GM12864 (cell line): ENCODE results near the gene URB1.

Experiments used
- DNase-seq: peaks from one replicate; pipeline ENCODE4 v3.0.0-alpha.2; 2011; ENCODE audit warnings: low read depth
- H3K4me3 ChIP-seq: 2 replicates; pipeline ENCODE4 v1.5.1; 2011; ENCODE audit warnings: mild to moderate bottlenecking, low read depth, low read length, control low read depth
- TF ChIP-seq, protein P1 (sequence below): IDR thresholded peaks from 2 replicates; pipeline ENCODE4 v1.5.1; 2011; ENCODE audit warnings: low read depth, mild to moderate bottlenecking, moderate library complexity, low read length, control low read depth, inconsistent platforms; ENCODE audit errors: missing control alignments

The URB1 gene

DNA sequence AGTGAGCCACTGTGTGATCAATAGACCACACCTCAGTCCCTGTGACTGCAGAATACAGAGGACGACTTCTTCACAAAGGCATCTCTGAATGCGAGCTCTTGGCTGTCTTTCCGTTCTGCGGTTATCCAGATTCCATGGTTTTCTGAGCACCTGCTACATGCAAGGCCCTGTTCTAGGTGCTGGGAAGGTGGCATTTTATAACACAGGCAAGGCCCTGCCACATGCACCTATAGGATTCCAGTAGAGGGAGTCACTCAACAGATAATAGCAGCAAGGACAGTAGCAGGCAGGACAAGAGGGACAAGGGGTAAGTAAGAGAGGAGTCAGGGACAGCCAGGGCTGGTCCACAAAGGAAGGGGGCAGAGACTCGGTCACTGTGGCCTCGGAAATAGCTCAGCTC, 9.0 kb downstream of the URB1 start:
- no peak for DNase-seq
- TF ChIP-seq, protein P1, sequence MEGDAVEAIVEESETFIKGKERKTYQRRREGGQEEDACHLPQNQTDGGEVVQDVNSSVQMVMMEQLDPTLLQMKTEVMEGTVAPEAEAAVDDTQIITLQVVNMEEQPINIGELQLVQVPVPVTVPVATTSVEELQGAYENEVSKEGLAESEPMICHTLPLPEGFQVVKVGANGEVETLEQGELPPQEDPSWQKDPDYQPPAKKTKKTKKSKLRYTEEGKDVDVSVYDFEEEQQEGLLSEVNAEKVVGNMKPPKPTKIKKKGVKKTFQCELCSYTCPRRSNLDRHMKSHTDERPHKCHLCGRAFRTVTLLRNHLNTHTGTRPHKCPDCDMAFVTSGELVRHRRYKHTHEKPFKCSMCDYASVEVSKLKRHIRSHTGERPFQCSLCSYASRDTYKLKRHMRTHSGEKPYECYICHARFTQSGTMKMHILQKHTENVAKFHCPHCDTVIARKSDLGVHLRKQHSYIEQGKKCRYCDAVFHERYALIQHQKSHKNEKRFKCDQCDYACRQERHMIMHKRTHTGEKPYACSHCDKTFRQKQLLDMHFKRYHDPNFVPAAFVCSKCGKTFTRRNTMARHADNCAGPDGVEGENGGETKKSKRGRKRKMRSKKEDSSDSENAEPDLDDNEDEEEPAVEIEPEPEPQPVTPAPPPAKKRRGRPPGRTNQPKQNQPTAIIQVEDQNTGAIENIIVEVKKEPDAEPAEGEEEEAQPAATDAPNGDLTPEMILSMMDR, result no peak
- no peak overlapping the region for H3K4me3 ChIP-seq

DNA sequence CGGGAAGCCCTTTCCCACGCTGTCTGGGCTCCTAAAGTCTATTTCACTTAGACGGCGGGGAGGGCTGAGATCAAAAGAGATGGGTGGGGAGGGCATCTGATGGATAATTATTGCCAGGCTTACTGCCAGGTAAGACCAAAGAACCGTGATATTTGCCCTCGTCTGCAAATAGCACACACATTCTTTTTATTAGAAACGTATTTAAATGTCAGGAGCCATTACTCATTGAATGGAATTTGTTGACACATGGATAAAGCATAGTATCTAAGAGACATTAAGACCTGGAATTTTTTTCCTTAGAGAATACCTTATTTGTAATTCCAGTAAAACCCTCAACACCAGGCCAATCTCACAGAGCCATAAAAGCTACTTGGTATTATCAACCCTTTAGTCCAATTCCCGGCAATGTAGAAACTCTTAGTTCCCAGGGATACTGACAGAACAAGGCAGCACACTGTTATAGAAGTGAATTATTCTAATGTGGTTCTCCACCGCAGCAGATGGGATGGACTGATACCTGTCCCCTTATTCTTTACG, 10.6 kb downstream of the URB1 start:
- H3K4me3 ChIP-seq, result no peak overlapping the region
- TF ChIP-seq, protein P1, result no peak
- no peak for DNase-seq

DNA sequence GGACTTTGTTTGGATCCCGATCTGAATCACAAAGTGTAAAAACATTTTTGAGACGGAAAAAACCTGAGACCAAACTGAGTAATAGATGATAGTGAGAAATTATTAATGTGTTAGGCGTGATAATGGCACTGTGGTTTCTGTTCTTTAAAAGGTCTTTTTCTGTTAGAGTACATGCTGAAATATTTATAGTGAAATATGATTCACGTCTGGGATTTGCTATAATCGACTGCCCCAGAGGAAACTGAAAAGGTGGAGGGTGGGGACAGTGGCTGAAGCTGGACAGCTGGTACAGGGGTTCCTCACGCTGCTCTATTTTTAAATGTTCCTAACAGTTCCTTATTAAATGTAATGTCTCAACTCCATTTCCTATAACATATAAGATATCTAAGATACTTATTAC, 11.2 kb downstream of the URB1 start:
- TF ChIP-seq, protein P1, result no peak
- no peak for DNase-seq

DNA sequence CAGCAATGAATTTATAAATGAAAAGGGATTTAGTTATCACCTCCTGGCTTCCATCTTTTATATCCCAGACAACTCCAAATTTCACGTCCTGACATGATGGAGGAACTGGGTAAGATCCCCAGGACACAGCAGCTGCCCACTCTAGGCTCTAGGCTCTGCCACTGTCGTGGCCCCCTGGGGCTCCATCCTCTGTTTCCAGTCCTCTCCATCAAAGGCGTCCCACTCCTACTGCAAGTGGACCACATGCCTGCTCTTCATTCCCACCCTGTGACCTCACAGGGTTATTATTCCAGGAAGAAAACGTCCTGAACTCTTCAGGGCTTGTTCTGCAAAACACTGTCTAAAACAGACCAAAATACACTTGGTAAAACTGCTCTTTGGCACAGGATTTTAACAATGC, 11.9 kb downstream of the URB1 start:
- no peak for DNase-seq
- TF ChIP-seq, protein P1, result no peak

More for the DNA sequence above, 11.2 kb downstream of the URB1 start:
- no peak overlapping the region for H3K4me3 ChIP-seq

DNA sequence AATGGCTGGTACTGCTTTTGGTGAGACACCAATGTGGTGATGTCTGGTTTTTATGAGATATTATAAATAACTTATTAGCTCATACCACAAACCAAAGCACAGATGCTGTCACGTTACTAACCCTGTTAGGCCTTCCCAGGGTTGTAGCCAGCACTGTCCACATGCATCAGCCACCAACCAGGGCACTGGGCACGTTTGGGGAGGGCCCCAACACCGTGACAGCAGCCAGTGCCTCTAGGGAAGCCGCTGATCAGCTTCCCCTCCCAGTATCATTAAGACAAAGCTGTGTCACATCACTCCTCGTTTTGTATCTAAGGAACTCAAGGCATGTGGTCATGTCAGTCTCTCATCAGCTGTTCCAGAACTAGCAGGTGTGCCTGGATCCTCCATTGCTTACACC, 13.9 kb downstream of the URB1 start:
- H3K4me3 ChIP-seq, result no peak overlapping the region
- DNase-seq, result no peak
- TF ChIP-seq, protein P1, result no peak

More for the DNA sequence above, 11.9 kb downstream of the URB1 start:
- H3K4me3 ChIP-seq, result no peak overlapping the region

DNA sequence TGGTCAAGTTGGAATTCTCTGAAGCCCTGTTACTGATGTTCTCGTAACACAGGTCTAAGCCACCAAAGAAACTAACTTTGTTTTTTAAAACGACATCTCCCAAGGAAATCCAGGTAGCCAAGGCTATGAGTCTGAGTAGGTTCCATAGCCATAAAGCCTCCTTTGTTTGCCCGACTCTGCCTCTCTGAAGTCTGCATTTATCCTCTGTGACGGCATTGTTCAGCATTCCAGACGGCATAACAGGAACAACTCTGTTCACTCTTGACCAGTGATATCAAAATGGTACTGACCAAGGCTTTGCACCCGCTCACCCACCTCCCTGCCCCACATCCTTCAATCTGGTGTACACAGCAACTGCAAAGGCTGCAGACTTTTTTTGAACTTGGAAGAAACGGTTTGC, 14.8 kb downstream of the URB1 start:
- DNase-seq, result no peak
- TF ChIP-seq, protein P1, result no peak
- H3K4me3 ChIP-seq, result no peak overlapping the region

DNA sequence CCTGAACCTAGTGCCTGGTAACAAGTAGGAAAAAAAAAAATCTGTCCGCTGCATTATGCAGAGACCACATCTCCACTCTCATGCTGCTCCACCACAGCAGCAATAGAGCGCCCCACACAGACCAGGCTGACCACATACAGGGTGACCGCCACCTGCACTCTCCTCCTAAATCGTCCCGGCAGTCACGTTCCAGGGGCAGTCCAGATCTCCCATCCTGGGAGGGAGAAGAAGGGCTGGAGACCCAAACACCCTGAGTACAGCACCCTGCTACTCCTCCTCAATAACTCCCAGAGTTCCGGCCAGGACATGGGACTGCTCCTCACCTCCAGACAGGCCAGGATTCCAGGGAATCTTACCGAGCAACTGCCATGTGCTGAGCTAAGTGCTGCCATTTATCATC, 15.3 kb downstream of the URB1 start:
- no peak overlapping the region for H3K4me3 ChIP-seq
- DNase-seq, result no peak
- TF ChIP-seq, protein P1, result no peak
